WTC11 (cell line): ENCODE results near the gene ANGPTL2. TPM values are rescaled to one million over a fixed set of nuclear protein-coding genes. Genes with fewer than 3 reads are reported as not detected.

ENCODE experiments used
- ATAC-seq: fragments of 200-7000 bp; cut with Tn5 transposase; 2 replicates; pipeline ENCODE4 v1.10.0; 2021; ENCODE audit warnings: mild to moderate bottlenecking, moderate library complexity
- CTCF ChIA-PET: fragments of 300-600 bp; sonication (Branson Sonifier 250); formaldehyde crosslinking; loops from one replicate; lab custom pipeline; 2021; ENCODE audit warnings: antibody characterized with exemption; lab: Charles Lee
- POLR2A ChIA-PET: fragments of 350-600 bp; sonication (Branson Sonifier 250); formaldehyde crosslinking; loops from one replicate; lab custom pipeline; 2021; ENCODE audit warnings: antibody characterized with exemption; lab: Charles Lee
- DNase-seq: peaks from one replicate; pipeline ENCODE4 v3.0.0; 2021; ENCODE audit warnings: low spot score
- H3K27ac Mint-ChIP-seq: 2 replicates; pipeline ENCODE4 v1.8.0; 2021; ENCODE audit warnings: mixed read lengths
- H3K27me3 Mint-ChIP-seq: 2 replicates; pipeline ENCODE4 v1.8.0; 2021; ENCODE audit warnings: low read depth, mild to moderate bottlenecking, moderate library complexity, mixed read lengths
- H3K36me3 Mint-ChIP-seq: 2 replicates; pipeline ENCODE4 v1.8.0; 2021; ENCODE audit warnings: mixed read lengths
- H3K4me1 Mint-ChIP-seq: 2 replicates; pipeline ENCODE4 v1.8.0; 2022; ENCODE audit warnings: mixed read lengths
- H3K4me3 Mint-ChIP-seq: 2 replicates; pipeline ENCODE4 v1.8.0; 2021; ENCODE audit warnings: mild to moderate bottlenecking, moderate library complexity, mixed read lengths
- H3K9me3 Mint-ChIP-seq: 2 replicates; pipeline ENCODE4 v1.8.0; 2021; ENCODE audit warnings: mixed read lengths
- CDX4 ChIP-seq: fragments of 250-450 bp; sonication (Bioruptor Pico); IDR thresholded peaks from 2 replicates; pipeline ENCODE4 v1.9.0; 2021; ENCODE audit warnings: moderate library complexity, mild to moderate bottlenecking, inconsistent platforms, borderline replicate concordance
- CREB1 ChIP-seq: sonication (generic); formaldehyde crosslinking; IDR thresholded peaks from 2 replicates; pipeline ENCODE4 v1.8.0; 2023; ENCODE audit warnings: mild to moderate bottlenecking, missing genetic modification reagents
- ESRRA ChIP-seq: sonication (generic); formaldehyde crosslinking; IDR thresholded peaks from 2 replicates; pipeline ENCODE4 v1.8.1; 2022; ENCODE audit warnings: mild to moderate bottlenecking, missing genetic modification reagents, borderline replicate concordance
- IRF2 ChIP-seq: sonication (generic); formaldehyde crosslinking; IDR thresholded peaks from 2 replicates; pipeline ENCODE4 v1.8.0; 2022; ENCODE audit warnings: low read depth, missing genetic modification reagents, borderline replicate concordance
- JUN ChIP-seq: sonication (generic); formaldehyde crosslinking; IDR thresholded peaks from 2 replicates; pipeline ENCODE4 v1.8.0; 2023; ENCODE audit warnings: mild to moderate bottlenecking, missing genetic modification reagents
- KAT7 ChIP-seq: sonication (generic); formaldehyde crosslinking; IDR thresholded peaks from 2 replicates; pipeline ENCODE4 v1.8.1; 2023; ENCODE audit warnings: missing genetic modification reagents, mild to moderate bottlenecking, borderline replicate concordance
- MXD4 ChIP-seq: fragments of 250-450 bp; sonication (Bioruptor Pico); IDR thresholded peaks from 2 replicates; pipeline ENCODE4 v1.8.0; 2021; ENCODE audit warnings: mild to moderate bottlenecking, moderate library complexity, borderline replicate concordance
- MYBL2 ChIP-seq: sonication (generic); formaldehyde crosslinking; IDR thresholded peaks from 2 replicates; pipeline ENCODE4 v1.8.1; 2023; ENCODE audit warnings: mild to moderate bottlenecking, moderate library complexity, missing genetic modification reagents
- NFE2L1 ChIP-seq: sonication (generic); formaldehyde crosslinking; IDR thresholded peaks from 2 replicates; pipeline ENCODE4 v1.8.1; 2023; ENCODE audit warnings: missing genetic modification reagents
- NFYB ChIP-seq: sonication (generic); formaldehyde crosslinking; conservative IDR thresholded peaks from 2 replicates; pipeline ENCODE4 v1.8.0; 2022; ENCODE audit warnings: low read depth, missing genetic modification reagents
- OVOL2 ChIP-seq: fragments of 250-450 bp; sonication (Bioruptor Pico); IDR thresholded peaks from 2 replicates; pipeline ENCODE4 v1.9.0; 2021; ENCODE audit warnings: mild to moderate bottlenecking, borderline replicate concordance
- PRRX2 ChIP-seq: fragments of 250-450 bp; sonication (Bioruptor Pico); IDR thresholded peaks from 2 replicates; pipeline ENCODE4 v1.8.0; 2021; ENCODE audit warnings: mild to moderate bottlenecking
- SP1 ChIP-seq: sonication (generic); formaldehyde crosslinking; conservative IDR thresholded peaks from 2 replicates; pipeline ENCODE4 v1.8.1; 2022; ENCODE audit warnings: missing genetic modification reagents
- TCF7 ChIP-seq: sonication (generic); formaldehyde crosslinking; IDR thresholded peaks from 2 replicates; pipeline ENCODE4 v1.8.0; 2022; ENCODE audit warnings: mild to moderate bottlenecking, low read depth, missing genetic modification reagents, moderate library complexity
- TEAD1 ChIP-seq: sonication (generic); formaldehyde crosslinking; IDR thresholded peaks from 2 replicates; pipeline ENCODE4 v1.8.0; 2022; ENCODE audit warnings: mild to moderate bottlenecking, missing genetic modification reagents
- TP53 ChIP-seq: sonication (generic); formaldehyde crosslinking; IDR thresholded peaks from 2 replicates; pipeline ENCODE4 v1.8.1; 2023; ENCODE audit warnings: mild to moderate bottlenecking, missing genetic modification reagents
- ZNF138 ChIP-seq: sonication (generic); formaldehyde crosslinking; conservative IDR thresholded peaks from 2 replicates; pipeline ENCODE4 v1.8.1; 2022; ENCODE audit warnings: mild to moderate bottlenecking, moderate library complexity, missing genetic modification reagents
- ZNF219 ChIP-seq: sonication (generic); formaldehyde crosslinking; IDR thresholded peaks from 2 replicates; pipeline ENCODE4 v1.8.0; 2023; ENCODE audit warnings: missing genetic modification reagents, mild to moderate bottlenecking, borderline replicate concordance
- ZNF263 ChIP-seq: sonication (generic); formaldehyde crosslinking; IDR thresholded peaks from 2 replicates; pipeline ENCODE4 v1.8.1; 2022; ENCODE audit warnings: low read depth, mild to moderate bottlenecking, moderate library complexity, missing genetic modification reagents
- ZNF317 ChIP-seq: sonication (generic); formaldehyde crosslinking; IDR thresholded peaks from 2 replicates; pipeline ENCODE4 v1.8.1; 2023; ENCODE audit warnings: low read depth, mild to moderate bottlenecking, moderate library complexity, missing genetic modification reagents, borderline replicate concordance
- total RNA-seq: library from RNA; stranded (reverse); gene quantifications from 3 replicates; pipeline ENCODE4 v1.2.3, GENCODE V29; 2021
- TF ChIP-seq, protein P1 (sequence below): sonication (generic); formaldehyde crosslinking; IDR thresholded peaks from 2 replicates; pipeline ENCODE4 v1.8.1; 2023; ENCODE audit warnings: mild to moderate bottlenecking, missing genetic modification reagents
- TF ChIP-seq, protein P2 (sequence below): sonication (generic); formaldehyde crosslinking; IDR thresholded peaks from 2 replicates; pipeline ENCODE4 v1.8.0; 2023; ENCODE audit warnings: missing genetic modification reagents, mild to moderate bottlenecking, borderline replicate concordance
- TF ChIP-seq, protein P3 (sequence below): sonication (generic); formaldehyde crosslinking; IDR thresholded peaks from 2 replicates; pipeline ENCODE4 v1.8.1; 2022; ENCODE audit warnings: low read depth, missing genetic modification reagents, borderline replicate concordance
- TF ChIP-seq, protein P4 (sequence below): sonication (generic); formaldehyde crosslinking; IDR thresholded peaks from 2 replicates; pipeline ENCODE4 v1.8.0; 2022; ENCODE audit warnings: mild to moderate bottlenecking, missing genetic modification reagents

ANGPTL2 gene
- total RNA-seq, 1 experiment from 2014 or later: 4.5 TPM

DNA sequence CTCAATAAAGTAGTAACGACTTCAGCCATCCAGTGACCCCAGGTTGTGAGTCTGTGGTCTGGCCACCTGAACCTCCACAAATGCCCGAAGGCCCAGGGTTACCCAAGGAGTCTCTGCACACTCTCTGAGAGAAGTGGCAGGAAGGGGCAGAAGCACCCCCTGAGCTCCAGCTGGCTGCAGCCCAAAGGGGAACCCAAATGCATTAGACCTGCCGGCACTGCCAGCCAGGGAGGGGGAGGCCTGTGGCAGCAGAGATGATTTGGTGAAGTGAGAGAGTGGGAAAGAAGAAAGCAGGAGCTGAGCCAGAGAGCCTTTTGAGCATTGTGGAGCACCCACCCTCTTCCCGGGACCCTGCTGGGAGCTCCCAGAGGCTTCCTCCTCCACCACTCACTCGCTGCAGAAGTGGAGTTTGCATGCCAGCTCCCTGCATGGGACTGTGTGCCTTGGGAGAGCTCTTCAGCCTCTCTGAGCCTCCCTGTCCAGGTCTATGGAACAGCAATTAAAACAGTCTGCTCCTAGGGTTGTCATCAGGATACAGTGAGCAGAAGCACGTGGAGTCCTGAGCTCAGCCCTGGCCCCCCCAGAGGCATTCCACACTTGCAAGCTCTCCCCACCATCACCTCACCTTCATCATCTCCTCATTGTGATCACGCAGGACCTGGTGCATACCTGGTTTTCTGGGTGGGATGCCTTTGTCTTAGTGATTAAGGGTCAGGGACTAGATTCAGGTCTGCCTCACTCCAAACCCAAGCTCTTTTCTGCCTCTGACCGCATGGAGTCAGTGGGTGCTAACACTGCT, 13.8 kb upstream of the ANGPTL2 start:
- no peaks in the 10 kb centered on the region for H3K27me3 Mint-ChIP-seq
- ATAC-seq (no peak), DNase-seq (no peak)
- H3K4me3 Mint-ChIP-seq: no peak overlapping the region
- CTCF ChIA-PET: interaction anchor here (0.7 to 1.0 kb wide), 2 partner anchors 25 to 269 kb away, joined by 3 read pairs; no protein-coding TSS in a partner anchor
- no peaks in the 10 kb centered on the region for H3K36me3 Mint-ChIP-seq
- TF ChIP-seq CDX4 (CRISPR knock-in tag) (no peak), ZNF263 (no peak), ZNF219 (CRISPR knock-in tag) (no peak), TEAD1 (CRISPR knock-in tag) (no peak), IRF2 (CRISPR knock-in tag) (no peak), JUN (CRISPR knock-in tag) (no peak), PRRX2 (CRISPR knock-in tag) (no peak), TCF7 (CRISPR knock-in tag) (no peak), TP53 (no peak), MXD4 (CRISPR knock-in tag) (no peak), OVOL2 (CRISPR knock-in tag) (no peak), SP1 (CRISPR knock-in tag) (no peak), NFE2L1 (CRISPR knock-in tag) (no peak), ZNF138 (CRISPR knock-in tag) (no peak)
- TF ChIP-seq, protein P1, sequence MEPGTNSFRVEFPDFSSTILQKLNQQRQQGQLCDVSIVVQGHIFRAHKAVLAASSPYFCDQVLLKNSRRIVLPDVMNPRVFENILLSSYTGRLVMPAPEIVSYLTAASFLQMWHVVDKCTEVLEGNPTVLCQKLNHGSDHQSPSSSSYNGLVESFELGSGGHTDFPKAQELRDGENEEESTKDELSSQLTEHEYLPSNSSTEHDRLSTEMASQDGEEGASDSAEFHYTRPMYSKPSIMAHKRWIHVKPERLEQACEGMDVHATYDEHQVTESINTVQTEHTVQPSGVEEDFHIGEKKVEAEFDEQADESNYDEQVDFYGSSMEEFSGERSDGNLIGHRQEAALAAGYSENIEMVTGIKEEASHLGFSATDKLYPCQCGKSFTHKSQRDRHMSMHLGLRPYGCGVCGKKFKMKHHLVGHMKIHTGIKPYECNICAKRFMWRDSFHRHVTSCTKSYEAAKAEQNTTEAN (CRISPR knock-in tag): no peak
- TF ChIP-seq, protein P2, sequence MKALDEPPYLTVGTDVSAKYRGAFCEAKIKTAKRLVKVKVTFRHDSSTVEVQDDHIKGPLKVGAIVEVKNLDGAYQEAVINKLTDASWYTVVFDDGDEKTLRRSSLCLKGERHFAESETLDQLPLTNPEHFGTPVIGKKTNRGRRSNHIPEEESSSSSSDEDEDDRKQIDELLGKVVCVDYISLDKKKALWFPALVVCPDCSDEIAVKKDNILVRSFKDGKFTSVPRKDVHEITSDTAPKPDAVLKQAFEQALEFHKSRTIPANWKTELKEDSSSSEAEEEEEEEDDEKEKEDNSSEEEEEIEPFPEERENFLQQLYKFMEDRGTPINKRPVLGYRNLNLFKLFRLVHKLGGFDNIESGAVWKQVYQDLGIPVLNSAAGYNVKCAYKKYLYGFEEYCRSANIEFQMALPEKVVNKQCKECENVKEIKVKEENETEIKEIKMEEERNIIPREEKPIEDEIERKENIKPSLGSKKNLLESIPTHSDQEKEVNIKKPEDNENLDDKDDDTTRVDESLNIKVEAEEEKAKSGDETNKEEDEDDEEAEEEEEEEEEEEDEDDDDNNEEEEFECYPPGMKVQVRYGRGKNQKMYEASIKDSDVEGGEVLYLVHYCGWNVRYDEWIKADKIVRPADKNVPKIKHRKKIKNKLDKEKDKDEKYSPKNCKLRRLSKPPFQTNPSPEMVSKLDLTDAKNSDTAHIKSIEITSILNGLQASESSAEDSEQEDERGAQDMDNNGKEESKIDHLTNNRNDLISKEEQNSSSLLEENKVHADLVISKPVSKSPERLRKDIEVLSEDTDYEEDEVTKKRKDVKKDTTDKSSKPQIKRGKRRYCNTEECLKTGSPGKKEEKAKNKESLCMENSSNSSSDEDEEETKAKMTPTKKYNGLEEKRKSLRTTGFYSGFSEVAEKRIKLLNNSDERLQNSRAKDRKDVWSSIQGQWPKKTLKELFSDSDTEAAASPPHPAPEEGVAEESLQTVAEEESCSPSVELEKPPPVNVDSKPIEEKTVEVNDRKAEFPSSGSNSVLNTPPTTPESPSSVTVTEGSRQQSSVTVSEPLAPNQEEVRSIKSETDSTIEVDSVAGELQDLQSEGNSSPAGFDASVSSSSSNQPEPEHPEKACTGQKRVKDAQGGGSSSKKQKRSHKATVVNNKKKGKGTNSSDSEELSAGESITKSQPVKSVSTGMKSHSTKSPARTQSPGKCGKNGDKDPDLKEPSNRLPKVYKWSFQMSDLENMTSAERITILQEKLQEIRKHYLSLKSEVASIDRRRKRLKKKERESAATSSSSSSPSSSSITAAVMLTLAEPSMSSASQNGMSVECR (CRISPR knock-in tag): no peak
- no peaks in the 10 kb centered on the region for H3K9me3 Mint-ChIP-seq
- POLR2A ChIA-PET: interaction anchor here (1.3 kb wide), 1 partner anchor 14 kb away, joined by 3 read pairs; the partner anchor contains the start of gene ANGPTL2
- peaks cover 34% of the 10 kb centered on the region for H3K4me1 Mint-ChIP-seq
- H3K27ac Mint-ChIP-seq: no peak overlapping the region

GRCh38 chr9:127135056-127135745, 12.8 kb upstream of the ANGPTL2 start:
- no peak for DNase-seq
- H3K4me1 Mint-ChIP-seq: peaks cover 37% of the 10 kb centered on the region
- ChIA-PET POLR2A (interaction anchor here (1.3 kb wide), 1 partner anchor 12 kb away, joined by 3 read pairs; the partner anchor contains the start of gene ANGPTL2), CTCF (no interaction called here)
- no peak for ATAC-seq
- TF ChIP-seq CREB1 (CRISPR knock-in tag) (no peak), SP1 (CRISPR knock-in tag) (no peak), KAT7 (CRISPR knock-in tag) (no peak), ZNF263 (no peak), ZNF317 (no peak), NFYB (no peak), ESRRA (no peak), MYBL2 (no peak)
- TF ChIP-seq, protein P3, sequence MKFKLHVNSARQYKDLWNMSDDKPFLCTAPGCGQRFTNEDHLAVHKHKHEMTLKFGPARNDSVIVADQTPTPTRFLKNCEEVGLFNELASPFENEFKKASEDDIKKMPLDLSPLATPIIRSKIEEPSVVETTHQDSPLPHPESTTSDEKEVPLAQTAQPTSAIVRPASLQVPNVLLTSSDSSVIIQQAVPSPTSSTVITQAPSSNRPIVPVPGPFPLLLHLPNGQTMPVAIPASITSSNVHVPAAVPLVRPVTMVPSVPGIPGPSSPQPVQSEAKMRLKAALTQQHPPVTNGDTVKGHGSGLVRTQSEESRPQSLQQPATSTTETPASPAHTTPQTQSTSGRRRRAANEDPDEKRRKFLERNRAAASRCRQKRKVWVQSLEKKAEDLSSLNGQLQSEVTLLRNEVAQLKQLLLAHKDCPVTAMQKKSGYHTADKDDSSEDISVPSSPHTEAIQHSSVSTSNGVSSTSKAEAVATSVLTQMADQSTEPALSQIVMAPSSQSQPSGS (CRISPR knock-in tag): no peak
- TF ChIP-seq, protein P4, sequence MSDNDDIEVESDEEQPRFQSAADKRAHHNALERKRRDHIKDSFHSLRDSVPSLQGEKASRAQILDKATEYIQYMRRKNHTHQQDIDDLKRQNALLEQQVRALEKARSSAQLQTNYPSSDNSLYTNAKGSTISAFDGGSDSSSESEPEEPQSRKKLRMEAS (CRISPR knock-in tag): no peak
- no peaks in the 10 kb centered on the region for H3K36me3 Mint-ChIP-seq
- H3K9me3 Mint-ChIP-seq: no peaks in the 10 kb centered on the region
- no peak overlapping the region for H3K27ac Mint-ChIP-seq
- H3K4me3 Mint-ChIP-seq: no peak overlapping the region
- no peaks in the 10 kb centered on the region for H3K27me3 Mint-ChIP-seq
